GM18498 (cell line): Measurements from ENCODE around the gene ARHGEF39.

ENCODE experiments used
- ATAC-seq: cut with Tn5 transposase; IDR thresholded peaks from one replicate; pipeline ENCODE4 v1.9.1; 2021; ENCODE audit warnings: mild to moderate bottlenecking, moderate library complexity; ENCODE audit not compliant: unreplicated experiment

Gene ARHGEF39

DNA sequence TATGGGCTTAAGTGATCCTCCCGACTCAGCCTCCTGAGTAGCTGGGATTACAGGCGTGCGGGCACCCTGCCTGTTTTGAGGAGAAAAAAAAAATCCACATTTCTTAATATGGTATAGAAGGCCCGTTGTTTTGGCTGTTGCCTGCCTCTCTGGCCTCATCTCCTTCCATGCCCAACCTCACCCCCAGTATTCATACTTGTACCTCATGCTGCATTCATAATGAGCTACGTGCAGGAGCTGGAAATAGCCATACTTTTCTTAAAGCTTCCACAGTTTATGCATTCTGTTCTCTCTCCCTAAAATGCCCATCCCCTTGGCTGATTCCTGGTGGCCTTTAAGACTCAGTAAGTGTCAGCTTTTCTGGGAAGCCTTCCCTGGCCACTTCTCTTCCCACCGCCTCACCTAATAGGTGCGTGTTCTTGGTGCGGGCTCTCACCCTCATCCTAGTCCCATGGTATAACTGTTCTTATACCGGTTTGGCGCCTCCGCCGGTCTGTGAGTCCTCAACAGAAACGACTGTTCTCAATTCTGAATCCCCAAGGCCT, 26.8 kb upstream of the ARHGEF39 start:
- ATAC-seq, result no peak

- no peak for ATAC-seq
Observed at GRCh38 chr9:35691334-35691650, 26.3 kb upstream of the ARHGEF39 start.

DNA sequence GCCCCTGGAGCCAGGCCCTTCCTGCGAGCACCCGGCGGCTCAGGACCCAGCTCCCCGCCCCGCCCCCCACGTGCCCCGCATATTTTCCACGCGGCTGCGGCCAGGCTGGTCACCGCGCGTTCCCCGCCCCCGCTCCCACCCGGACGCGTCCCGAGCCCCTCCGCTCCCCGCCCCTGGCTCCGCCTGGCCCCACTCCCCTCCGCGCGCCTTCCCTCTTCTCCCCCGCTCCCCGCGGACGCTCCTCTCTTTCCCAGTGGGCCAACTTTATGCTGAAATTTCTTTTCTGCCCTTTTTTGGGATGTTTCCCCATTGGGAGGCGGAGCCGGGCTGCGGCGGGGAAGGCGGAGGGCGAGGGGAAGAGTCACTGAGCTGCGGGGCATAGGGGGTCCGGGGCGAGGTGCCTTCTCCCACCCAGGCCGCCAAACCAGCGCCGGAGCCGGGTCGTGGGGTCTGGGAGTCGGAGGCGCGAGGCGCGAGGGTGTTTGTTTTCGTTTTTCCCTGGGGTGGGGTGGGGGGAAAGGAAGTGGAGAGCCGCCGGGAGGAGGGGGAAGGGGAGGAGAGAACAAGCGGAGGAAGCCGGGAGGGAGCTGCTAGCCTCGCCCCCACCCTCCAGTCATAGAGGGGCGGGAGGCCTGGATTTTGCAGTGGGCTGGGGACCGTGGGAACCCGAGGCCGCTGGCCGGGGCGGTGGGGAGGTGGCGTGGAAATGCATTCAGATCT, 25.8 kb upstream of the ARHGEF39 start:
- no peak for ATAC-seq

DNA sequence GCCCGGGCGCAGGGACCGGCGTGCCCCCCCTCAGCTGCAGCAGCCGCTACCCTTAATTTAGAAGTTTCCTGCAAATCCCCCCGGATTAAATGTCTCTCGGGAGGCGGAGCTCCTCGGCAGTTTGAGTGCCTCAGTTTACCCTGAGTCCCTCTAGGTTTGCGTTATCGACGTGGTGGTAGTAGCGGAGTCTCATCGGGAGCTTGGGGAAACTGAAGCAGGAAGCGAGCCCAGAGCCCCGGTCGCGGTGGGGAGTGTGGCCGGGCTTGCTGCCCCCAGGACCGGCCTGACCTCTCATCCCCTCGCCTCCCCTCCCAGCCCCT, 25.3 kb upstream of the ARHGEF39 start:
- ATAC-seq, result no peak

GRCh38 chr9:35689542-35690293, 24.7 kb upstream of the ARHGEF39 start, which contains the start of gene TPM2:
TSS of gene TPM2 (minus strand) at chr9:35689925. CDS start at chr9:35689817, 108 bp downstream.
- no peak for ATAC-seq

DNA sequence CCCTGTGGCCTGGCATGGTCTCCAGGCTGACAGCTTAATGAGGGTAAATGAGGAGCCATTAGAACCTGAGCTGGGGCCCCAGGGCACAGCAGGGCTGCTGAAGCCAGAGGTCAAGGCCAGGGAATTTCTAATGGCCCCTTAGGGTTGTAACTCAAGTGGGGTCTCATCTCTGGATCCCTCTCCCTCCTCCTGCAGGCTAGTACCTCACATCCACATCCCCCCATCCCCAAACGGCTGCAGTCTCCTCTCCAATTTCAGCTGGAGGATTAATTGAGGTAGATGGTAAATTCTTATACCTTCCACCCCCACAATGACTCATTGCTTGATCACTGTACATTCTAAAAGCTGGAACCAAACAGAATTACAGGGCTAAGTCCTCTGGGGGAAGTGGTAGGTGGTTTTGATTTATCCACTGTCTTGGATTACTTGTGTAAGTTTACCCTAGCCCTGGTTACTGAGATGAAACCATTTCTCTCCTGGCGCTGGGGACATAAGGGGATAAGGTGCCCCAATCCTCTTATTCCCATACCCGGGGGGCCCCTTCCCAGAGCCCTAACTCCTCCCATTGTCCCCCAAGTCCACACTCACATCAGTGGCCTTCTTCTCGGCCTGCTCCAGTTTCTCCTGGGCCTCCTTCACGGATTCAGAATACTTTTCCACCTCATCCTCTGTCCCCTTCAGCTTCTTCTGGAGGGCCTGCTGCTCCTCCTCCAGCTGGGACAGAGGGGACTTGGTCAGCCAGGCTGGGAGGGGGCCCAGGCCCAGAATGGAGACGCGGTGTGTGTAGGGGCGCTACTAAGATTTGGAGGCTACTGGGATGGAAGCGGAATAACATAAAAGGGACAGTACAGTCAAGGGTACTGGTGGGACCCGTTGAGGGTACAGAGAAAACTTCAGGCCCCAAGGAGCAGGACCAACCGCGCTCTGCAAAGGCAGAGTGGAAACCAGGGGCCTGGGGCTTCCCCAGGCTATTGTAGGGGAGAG, 23.9 kb upstream of the ARHGEF39 start:
- ATAC-seq, result no peak

GRCh38 chr9:35687972-35688557, 23.1 kb upstream of the ARHGEF39 start:
- ATAC-seq, result no peak

DNA sequence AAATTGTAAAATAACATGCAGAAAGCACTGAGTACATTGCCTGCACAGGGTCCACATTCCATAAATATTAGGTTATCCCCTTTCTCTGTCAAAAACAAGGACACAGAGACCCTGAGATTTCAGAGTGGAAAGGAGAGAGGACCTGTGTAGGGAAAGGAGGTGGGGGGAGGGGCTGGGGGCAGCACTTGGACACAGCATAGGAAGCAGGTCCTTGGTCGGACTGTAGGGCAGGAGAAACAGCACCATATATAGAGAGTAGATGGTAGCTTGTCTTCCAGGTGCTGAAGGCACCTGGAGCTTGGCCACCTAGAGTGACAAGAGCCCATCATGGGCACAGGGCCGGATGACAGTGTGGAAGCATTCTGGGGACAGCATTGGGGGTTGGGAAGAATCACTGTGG, 22.3 kb upstream of the ARHGEF39 start:
- ATAC-seq, result no peak

- no peak for ATAC-seq
Observed at GRCh38 chr9:35686222-35687203, 21.5 kb upstream of the ARHGEF39 start.

GRCh38 chr9:35685506-35685905, 20.5 kb upstream of the ARHGEF39 start:
- no peak for ATAC-seq

DNA sequence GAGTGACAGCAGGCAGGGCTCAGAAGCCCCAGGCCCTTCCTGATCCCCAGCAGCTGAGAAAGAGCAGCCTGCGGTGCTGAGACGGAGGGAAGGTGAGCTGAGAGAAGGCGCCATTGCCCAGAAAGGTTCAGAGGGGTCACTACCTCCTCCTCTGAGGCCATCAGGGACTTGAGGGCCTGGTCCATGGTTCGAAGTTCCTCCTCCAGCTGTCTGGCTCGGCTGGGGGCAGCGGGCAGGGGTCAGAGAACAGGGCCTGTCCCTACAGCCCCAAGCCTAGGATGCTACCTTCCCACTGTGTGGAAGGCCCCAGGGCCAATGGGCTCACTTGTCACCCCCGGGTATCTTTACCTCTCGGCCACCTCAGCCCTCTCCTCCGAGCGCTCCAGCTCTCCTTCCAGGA, 19.9 kb upstream of the ARHGEF39 start:
- no peak for ATAC-seq

DNA sequence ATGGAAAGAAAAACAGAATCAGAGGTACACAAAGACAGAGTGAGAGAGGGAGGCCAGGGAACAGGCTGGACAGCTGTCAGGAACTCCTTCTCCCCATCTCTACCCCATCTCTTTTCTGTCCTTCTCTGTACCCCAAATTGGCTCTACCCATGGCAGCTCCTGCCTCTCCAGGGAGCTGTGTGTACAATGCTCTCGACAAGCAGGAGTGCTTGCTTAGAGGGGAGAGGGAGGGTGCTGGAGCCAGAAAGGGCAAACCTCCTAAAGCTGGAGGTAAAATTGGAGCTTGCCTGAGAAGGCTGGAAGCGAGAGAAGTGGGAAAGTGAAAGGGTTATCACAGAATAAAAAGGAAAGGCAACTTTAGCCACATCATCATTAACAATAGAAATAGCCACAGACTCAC, 18.3 kb upstream of the ARHGEF39 start:
- no peak for ATAC-seq

GRCh38 chr9:35682520-35683315, 17.7 kb upstream of the ARHGEF39 start:
- ATAC-seq, result no peak

DNA sequence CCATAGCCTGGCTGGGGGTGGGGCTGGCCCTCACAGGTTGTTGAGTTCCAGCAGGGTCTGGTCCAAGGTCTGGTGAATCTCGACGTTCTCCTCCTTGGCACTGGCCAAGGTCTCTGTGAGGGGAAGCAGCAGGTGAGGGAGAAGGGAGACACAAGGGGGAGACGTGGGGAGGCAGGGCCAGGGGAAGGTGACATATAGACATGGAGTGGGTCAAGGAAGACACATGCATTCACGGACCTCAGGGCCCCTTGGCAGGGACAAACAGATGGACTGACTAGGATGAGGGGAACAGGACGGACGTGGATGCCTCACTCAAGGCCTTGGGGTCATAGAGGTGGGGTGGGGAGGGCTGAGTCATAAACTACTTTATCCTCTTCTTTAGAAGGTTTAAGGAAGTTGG, 17.1 kb upstream of the ARHGEF39 start:
- ATAC-seq, result no peak

DNA sequence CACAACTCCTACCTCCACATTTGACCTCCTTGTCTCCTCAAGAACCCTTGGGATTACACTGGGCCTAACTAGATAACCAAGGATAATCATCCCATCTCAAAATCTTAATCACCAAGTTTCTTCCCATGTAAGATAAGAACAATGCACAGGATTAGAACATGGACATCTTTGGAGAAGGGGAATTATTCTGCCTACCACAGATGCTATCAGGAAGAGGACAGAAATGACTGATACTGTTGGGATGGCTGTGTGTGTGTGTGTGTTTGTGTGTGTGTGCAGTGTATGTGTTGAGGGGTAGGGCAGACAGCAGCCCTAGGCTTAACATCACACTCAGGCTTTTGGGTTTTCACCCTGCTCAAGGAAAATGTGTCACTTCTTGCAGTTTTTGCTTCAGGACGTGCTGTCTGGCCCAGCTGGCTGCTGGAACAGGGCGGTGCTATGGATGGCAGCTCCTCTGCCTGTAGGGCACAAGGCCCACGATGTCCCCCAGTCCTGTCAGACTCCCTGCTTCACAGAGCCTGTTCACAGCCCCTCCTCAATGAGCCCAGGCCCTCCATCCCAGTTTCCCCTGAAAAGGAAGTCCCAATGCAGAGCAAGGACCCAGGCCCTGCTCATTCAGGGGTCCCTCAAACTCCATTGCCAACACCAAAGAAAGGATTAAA, 16.5 kb upstream of the ARHGEF39 start:
- no peak for ATAC-seq

- ATAC-seq, result peak; percentile 52
Observed at GRCh38 chr9:35680331-35681105, 15.5 kb upstream of the ARHGEF39 start.

GRCh38 chr9:35679766-35680330, 14.9 kb upstream of the ARHGEF39 start:
- no peak for ATAC-seq
